NCI-H1694 treated with DMSO at 0.1 percent for 48 hours (cell line): Measurements from ENCODE around the gene SLC38A3.

Experiments
- DNase-seq: peaks from one replicate; lab custom pipeline; 2025; lab: John Stamatoyannopoulos, UW

Gene SLC38A3

GRCh38 chr3:50267280-50267913 lies 62.3 kb downstream of the SLC38A3 start:
- DNase-seq = no peak

- no peak for DNase-seq
These were observed 63.2 kb downstream of the SLC38A3 start for GRCh38 chr3:50268276-50268675.

DNA sequence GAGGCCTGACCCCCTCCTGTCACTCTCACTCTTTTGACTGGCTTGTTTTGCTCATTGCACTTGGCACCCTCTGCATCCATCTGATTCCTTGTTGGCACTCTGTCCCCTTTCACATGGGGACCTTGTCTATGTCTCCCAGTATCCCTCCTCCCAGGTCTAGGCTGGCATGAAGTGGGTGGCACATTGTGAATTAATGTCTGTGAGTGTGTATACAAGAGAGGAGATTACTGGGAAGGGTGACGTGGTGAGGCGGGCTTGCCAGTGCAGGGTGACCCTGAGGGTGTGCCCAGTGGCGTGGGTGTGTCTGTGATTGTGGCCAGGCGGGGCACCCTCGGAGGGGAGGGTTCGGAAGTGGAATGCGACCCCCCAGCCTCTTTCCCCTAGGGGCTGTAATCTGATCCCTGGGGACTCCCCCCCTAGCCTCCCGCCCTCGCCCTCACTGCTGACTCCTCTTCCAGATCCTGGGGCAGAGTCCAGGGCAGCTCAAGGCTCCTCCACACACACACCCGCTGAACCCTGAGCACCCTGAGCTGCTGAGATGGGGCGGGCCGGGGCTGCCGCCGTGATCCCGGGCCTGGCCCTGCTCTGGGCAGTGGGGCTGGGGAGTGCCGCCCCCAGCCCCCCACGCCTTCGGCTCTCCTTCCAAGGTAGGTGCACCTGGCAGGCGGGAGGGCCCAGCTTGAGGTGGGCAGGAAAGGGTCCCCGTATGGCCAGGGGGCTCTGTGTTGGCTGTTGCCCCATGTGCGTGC lies 63.8 kb downstream of the SLC38A3 start, which contains the start of gene SEMA3B:
Gene SEMA3B, plus strand, starts transcription at position 445 of the 749 bp plus-strand sequence. Its CDS starts 94 bp downstream, at position 539.
- no peak for DNase-seq

GRCh38 chr3:50269460-50269859 lies 64.4 kb downstream of the SLC38A3 start:
- DNase-seq = no peak

GRCh38 chr3:50269977-50270413 lies 64.9 kb downstream of the SLC38A3 start:
- no peak for DNase-seq

DNA sequence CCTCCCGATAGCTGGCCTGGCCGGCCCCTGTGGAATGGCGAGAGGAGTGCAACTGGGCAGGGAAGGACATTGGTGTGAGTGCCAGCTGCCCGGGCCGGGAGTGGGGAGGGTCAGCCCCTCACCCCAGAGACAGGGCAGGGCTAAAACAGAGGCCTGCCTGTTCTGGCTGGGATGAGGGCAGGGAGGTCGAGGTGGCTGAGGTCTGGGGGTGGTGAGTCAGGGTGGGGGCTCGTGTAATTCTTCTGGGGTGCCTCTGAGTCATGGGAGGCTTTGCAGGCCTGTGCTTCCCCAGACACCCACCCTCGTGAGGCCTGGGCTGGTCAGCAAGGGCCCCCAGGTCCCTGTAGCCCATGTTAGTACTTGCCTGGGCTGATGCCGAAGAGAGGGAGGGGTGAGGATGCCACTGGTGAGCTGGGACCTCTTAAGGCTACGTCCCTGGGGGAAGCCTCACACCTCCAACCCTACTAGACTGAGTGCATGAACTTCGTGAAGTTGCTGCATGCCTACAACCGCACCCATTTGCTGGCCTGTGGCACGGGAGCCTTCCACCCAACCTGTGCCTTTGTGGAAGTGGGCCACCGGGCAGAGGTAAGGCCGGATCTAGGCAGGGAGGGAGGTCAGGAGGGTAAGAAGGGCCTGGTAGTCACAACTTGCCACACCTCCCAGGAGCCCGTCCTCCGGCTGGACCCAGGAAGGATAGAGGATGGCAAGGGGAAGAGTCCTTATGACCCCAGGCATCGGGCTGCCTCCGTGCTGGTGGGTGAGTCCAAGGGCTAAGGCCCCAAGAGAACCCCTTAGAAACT lies 65.6 kb downstream of the SLC38A3 start:
- DNase-seq = no peak
